ENCODE measurements around the gene RASSF7. TPM values are rescaled to one million over a fixed set of nuclear protein-coding genes. Genes with fewer than 3 reads are reported as not detected.

RASSF7 gene
- total RNA-seq, 2 donors from 2014 or later: 49.4 to 107 TPM

DNA sequence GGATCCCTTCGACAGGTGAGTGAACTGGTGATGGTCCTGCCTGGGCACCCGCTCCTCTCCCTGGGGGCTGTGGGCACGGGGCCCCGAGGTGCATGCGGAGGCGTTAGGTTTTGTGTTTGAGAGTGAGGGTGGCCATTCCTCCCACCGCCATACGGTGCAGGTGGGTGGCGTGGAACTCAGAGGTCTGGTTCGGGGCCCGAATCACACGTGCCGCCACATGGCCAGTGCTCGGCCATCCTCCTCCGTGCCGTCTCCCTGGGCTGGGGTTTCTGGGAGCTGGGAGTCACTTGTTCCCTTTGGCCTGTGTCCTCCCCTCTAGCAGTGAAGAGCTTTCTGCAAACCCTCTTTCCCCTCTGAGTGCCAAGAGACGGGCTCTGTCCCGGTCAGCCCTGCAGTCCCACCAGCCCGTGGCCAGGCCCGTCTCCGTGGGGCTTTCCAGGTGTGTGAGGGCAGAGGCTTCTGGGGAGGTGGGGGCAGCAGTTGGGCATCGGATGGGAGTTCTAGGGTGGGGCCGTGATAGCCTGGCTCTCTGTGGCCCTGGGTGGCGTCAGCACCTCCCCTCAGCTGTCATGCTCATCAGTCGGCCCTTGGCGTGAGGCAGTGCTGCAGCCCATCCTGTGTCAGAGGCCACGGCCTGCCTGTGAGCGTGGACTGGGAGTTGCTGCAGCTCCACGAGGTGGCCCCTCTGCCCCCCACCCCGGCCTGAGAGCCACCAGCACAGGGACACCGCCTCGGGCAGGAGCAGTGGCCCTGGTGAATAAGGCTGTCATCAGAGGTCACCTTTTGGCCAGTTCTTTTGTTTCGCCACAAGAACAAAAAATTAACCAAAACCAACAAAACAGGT lies 44.7 kb downstream of the RASSF7 start:
- Histone ChIP-seq H3K27me3 (replicated peaks; ENCODE audit: insufficient read depth) (no peaks in the 10 kb centered on the region), H3K27ac (peak overlapping the region in 1 of 2 donors; percentile 35), H3K9me3 (no peaks in the 10 kb centered on the region), H3K4me3 (no peak overlapping the region), H3K36me3 (peaks cover 33 to 41% of the 10 kb centered on the region in 2 donors), H3K4me1 (replicated peaks) (no peaks in the 10 kb centered on the region)
- WGBS: 93% methylated on average over 33 of the region's 33 CpGs
- intact Hi-C loops (cut with DNase I): no loop called here
- DNase-seq (ENCODE audit: low spot score): no peak
- TF ChIP-seq POLR2A (IDR thresholded peaks at IDR 0.05) (no peak), POLR2AphosphoS5 (IDR thresholded peaks at IDR 0.05) (no peak), CTCF (IDR thresholded peaks at IDR 0.05) (no peak)

GRCh38 chr11:606245-606644 lies 45.5 kb downstream of the RASSF7 start:
- peak; percentile 56 for DNase-seq (ENCODE audit: low spot score)
- H3K9me3 ChIP-seq: no peaks in the 10 kb centered on the region
- intact Hi-C loops (cut with DNase I): no loop called here
- H3K27ac ChIP-seq: peak overlapping the region in 1 of 2 donors; percentile 35
- peaks cover 39 to 49% of the 10 kb centered on the region in 2 donors for H3K36me3 ChIP-seq
- 62% methylated on average over 14 of the region's 19 CpGs for WGBS
- no peaks in the 10 kb centered on the region for H3K27me3 ChIP-seq (replicated peaks; ENCODE audit: insufficient read depth)
- H3K4me1 ChIP-seq (replicated peaks): no peaks in the 10 kb centered on the region
- TF ChIP-seq POLR2AphosphoS5 (IDR thresholded peaks at IDR 0.05) (peak; percentile 46), CTCF (IDR thresholded peaks at IDR 0.05) (no peak)
- no peak overlapping the region for H3K4me3 ChIP-seq

GRCh38 chr11:607020-607780 lies 46.4 kb downstream of the RASSF7 start:
- no peak for TF ChIP-seq POLR2A (IDR thresholded peaks at IDR 0.05)
- no peak for TF ChIP-seq CTCF (IDR thresholded peaks at IDR 0.05)
- TF ChIP-seq POLR2AphosphoS5 (IDR thresholded peaks at IDR 0.05): no peak
- H3K36me3 ChIP-seq: peaks cover 40 to 43% of the 10 kb centered on the region in 2 donors
- WGBS: 92% methylated on average over 30 of the region's 35 CpGs
- H3K27ac ChIP-seq: no peak overlapping the region
- intact Hi-C loops (cut with DNase I): no loop called here
- no peak overlapping the region for H3K4me3 ChIP-seq
- no peaks in the 10 kb centered on the region for H3K27me3 ChIP-seq (replicated peaks; ENCODE audit: insufficient read depth)
- no peaks in the 10 kb centered on the region for H3K4me1 ChIP-seq (replicated peaks)
- no peak for DNase-seq (ENCODE audit: low spot score)
- no peaks in the 10 kb centered on the region for H3K9me3 ChIP-seq

DNA sequence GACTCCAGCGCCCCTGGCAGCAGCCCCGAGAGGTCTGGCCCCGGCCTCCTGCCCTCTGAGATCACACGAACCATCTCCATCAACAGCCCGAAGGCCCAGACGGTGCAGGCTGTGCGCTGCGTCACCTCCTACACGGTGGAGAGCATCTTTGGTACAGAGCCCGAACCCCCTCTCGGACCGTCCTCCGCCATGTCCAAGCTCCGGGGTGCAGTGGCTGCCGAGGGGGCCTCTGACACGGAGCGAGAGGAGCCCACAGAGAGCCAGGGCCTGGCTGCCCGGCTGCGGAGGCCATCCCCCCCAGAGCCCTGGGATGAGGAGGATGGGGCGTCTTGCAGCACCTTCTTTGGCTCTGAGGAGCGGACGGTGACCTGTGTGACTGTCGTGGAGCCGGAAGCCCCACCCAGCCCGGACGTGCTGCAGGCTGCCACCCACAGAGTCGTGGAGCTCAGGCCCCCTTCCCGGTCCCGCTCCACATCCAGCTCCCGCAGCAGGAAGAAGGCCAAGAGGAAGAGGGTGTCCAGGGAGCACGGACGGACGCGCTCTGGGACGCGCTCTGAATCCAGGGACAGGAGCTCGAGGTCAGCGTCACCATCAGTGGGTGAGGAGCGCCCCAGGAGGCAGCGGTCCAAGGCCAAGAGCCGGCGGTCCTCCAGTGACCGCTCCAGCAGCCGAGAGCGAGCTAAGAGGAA lies 47.3 kb downstream of the RASSF7 start:
- Histone ChIP-seq H3K9me3 (no peaks in the 10 kb centered on the region), H3K4me3 (no peak overlapping the region), H3K27me3 (replicated peaks; ENCODE audit: insufficient read depth) (no peaks in the 10 kb centered on the region), H3K27ac (no peak overlapping the region), H3K36me3 (peaks cover 40 to 41% of the 10 kb centered on the region in 2 donors), H3K4me1 (replicated peaks) (no peaks in the 10 kb centered on the region)
- intact Hi-C loops (cut with DNase I): no loop called here
- TF ChIP-seq POLR2AphosphoS5 (IDR thresholded peaks at IDR 0.05) (no peak), CTCF (IDR thresholded peaks at IDR 0.05) (no peak), POLR2A (IDR thresholded peaks at IDR 0.05) (no peak)
- no peak for DNase-seq (ENCODE audit: low spot score)
- WGBS: 89% methylated on average over 31 of the region's 45 CpGs
